LoVo (cell line): ENCODE measurements around the gene ZNF407.

ENCODE experiments used
- DNase-seq: peaks from one replicate; pipeline ENCODE4 v3.0.0-alpha.2; 2016; ENCODE audit warnings: low spot score

The ZNF407 gene

GRCh38 chr18:74828200-74828599, 230.5 kb downstream of the ZNF407 start:
- no peak for DNase-seq

- no peak for DNase-seq
Observed at GRCh38 chr18:74831571-74832250, 234.0 kb downstream of the ZNF407 start.

- no peak for DNase-seq
Observed at GRCh38 chr18:74832381-74832780, 234.7 kb downstream of the ZNF407 start.

DNA sequence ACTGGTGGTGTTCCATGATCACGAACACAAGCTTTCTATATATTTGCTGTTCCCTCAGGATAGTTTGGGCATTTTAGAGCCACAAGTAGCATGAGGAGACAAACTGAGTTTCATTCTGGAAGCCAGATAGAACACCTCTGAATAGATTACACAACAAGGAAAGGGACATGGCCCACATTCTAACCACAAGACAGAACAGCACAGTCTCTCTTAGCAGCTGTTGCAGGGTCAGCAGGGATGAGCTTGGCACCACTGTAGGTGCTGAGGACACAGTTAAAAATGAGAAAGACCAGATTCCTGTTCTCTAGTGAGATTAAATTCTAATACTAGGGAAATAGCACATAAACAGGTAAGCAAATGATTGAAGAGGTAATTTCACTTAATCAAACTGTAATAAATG, 235.3 kb downstream of the ZNF407 start:
- no peak for DNase-seq

DNA sequence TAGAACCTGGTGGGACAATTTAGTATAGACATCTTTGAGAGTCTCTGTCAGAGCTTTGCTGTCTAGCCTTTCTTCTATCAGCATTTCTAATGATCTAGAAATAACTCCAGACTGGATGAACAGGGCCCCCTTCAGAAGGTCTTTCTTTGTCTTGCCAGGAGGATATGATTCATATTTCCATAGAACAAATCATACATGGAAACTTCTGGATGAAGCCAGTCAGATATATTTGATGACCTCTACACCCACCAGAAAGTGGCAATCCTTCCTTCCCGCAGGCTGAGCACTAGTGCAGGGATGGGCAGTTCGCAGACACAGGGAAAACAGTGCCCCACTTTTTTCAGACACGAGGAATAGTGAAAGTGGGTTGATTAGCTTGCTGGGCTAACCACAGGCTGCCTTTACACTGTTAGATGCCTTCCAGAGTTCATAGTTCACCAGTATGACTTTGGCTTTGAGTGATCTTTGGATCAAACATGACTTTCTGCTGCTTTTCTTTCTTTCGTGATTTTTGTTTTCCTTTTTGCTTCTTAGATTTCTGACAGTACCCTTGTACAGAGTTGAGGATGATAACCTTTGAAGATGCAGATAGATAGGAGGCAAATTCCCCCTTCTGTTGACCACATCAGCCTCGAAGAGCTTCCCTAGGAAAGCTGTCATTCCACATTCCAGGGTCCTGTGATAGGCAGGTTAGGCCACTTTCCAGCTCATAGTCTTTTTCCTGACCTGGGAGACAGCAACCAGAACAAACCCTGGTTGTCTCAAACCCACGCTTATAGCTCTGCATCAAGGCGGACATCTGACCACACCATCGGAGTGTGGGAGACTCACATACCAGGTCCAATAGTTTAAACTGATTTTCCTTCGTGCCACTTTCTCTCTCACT, 237.0 kb downstream of the ZNF407 start:
- DNase-seq, result no peak

- DNase-seq, result no peak
Observed at GRCh38 chr18:74836296-74837139, 238.8 kb downstream of the ZNF407 start.

GRCh38 chr18:74840492-74841167, 243.0 kb downstream of the ZNF407 start:
- peak; percentile 25 for DNase-seq

DNA sequence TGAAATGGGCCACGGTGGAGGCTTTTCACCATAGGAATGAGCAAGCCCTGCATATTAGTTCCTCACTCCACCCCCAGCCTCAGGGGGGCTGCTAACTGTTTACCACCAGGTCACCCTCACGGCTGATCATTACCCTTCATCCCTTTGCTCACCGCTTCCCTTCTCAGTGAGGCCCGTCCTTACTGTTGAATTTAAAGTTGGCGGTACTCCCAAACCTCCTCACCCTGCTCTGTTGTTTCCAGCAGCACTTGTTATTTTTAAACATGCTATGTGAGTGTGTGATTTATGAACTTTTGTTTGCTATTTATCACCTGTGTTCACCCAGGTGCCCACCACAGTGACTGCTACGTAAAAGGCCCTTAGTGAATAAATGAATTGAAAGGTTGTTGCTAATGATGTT, 243.6 kb downstream of the ZNF407 start:
- no peak for DNase-seq

- DNase-seq, result no peak
Observed at GRCh38 chr18:74849301-74849700, 251.6 kb downstream of the ZNF407 start.

GRCh38 chr18:74856434-74856833, 258.8 kb downstream of the ZNF407 start:
- DNase-seq, result no peak

- DNase-seq, result no peak
Observed at GRCh38 chr18:74856928-74857327, 259.3 kb downstream of the ZNF407 start.

- DNase-seq, result no peak
Observed at GRCh38 chr18:74857901-74858300, 260.2 kb downstream of the ZNF407 start.

DNA sequence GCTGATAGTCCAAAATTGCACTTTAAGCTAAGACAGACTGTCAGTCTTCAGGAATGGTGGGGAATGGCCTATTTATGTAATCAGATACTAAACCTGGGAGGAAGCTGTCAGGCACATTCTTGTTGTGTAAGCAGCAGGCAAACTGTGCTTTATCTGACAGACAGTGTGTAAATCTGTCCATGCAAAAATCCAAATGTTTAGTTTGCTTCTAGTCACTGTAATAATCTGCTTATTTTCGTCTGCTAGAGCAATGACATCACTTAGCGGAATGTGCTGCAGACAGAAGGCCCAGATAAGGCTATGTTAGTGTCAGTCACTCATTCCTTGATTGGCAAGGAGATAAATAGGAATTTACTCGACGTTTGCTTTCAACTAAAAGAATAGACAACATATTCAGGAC, 263.5 kb downstream of the ZNF407 start:
- no peak for DNase-seq

- no peak for DNase-seq
Observed at GRCh38 chr18:74862094-74862493, 264.4 kb downstream of the ZNF407 start.

DNA sequence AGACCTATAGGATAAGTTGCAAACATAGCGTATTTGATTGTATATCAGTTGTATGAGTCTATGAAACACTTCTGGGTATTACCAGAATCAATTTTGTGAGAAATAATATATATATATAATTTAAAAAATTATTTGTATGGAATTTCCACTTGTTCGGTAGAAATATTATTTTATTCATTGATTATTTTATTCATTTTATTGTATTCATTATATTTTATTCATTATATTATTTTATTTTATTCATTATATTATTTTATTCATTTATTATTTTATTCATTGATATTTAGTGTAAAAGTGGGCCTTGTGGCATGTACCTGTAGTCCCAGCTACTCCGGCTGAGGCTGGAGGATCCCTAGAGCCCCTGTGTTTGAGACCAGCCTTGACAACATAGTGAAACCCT, 268.9 kb downstream of the ZNF407 start:
- DNase-seq, result no peak

DNA sequence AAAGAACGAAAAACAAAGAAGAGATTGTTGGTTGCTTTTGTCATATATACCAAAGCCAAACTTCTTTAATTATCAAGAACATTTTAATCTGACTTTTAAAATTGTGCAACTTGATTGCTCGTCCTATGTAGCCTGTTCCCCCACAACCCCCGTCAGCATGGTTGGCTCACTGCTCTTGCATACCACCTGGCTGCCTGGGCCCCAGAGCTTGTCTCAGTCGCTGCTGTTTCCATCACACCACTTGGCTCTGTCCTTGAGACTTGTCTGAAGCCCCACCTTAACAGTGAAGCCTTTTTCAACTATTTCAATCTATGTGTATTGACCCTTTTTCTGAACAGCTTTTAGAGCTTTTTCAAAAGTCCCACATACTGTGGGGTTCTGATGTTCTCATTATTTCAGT, 270.8 kb downstream of the ZNF407 start:
- no peak for DNase-seq

DNA sequence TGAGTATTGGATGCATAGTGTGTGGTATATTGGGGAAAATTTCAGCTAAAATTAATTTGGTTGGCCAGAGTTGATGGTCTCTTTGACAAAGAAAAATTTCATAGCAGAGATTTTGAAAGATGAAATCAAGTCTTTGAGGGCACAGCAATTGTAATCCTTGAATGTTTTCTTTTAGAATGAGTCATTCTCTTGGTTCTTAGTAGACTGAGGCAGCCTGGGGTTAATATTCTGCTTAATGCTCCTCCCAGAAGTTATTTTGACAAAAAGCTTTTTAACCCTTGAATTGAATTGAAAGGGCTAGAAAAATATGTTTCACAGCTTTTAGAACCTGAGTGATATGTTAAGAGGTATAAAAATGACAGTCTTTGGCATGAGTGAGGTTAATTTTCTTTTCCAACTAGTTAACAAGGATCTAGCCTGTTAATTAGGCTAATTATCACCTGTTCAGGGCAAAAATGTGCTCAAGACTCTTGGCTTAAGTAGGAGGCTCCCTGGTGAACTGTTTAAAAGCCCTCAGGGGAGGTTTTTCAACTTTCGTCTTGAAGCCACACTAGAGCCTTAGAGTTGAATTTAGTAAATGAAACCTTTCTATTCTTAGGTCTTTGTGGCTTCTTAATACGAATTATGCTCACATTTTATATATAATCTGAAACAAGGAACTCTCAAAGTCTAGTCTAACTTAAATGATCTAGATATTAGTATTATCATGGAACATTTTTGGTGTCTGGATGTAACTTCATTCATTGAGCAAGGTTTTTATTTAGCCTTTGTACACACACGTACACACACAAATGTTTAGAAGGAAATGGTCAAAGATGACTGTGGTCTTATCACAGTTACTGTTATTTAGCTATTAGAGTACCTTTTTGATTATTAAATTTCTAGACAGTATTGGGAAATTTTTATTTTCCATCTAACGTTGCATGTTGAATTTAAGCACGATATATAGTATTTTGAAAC, 272.5 kb downstream of the ZNF407 start:
- no peak for DNase-seq

- no peak for DNase-seq
Observed at GRCh38 chr18:74870950-74871349, 273.3 kb downstream of the ZNF407 start.

GRCh38 chr18:74873629-74874028, 276.0 kb downstream of the ZNF407 start:
- DNase-seq, result no peak

DNA sequence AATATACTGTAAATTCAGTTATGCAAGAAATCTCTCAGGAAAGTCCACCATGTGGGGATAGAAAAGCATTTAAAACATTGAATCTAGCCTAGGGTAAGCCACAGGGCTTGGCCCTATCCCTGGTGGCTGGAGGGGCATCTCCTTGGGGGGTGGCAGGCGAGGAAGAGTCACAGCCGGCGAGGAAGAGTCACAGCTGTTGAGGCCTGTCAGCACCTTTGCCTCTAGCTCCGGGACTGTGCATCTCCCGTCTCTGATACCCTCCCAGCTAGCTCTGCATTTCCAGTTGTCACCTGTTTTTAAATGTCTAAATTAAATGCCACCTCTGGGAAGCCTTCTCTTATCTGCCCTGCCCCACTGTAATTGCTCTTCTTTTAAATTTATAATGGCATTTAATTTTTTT, 276.7 kb downstream of the ZNF407 start:
- DNase-seq, result no peak
